Cardiac septum (tissue), 1 donor: ENCODE data around the gene DOCK11. TPM values are rescaled to one million over a fixed set of nuclear protein-coding genes. Genes with fewer than 3 reads are reported as not detected.

Experiments
- DNase-seq: peaks from one replicate; pipeline ENCODE4 v3.0.0-alpha.2; 2020; ENCODE audit warnings: low spot score
- intact Hi-C: fragments of 100-400 bp; cut with DNase I; formaldehyde crosslinking; loops from one replicate; pipeline ENCODE4 v1.14.0; 2022
- total RNA-seq: library from RNA; stranded (reverse); fragmentation: NEBNext Ultra II Directional; extraction: Animal tissue kit (Norgen Biotek cat#: 25700); gene quantifications from one replicate; pipeline ENCODE4 v1.2.1, GENCODE V29; 2021
- donor health status: DM: no; HTN: no; CAD: no.

The DOCK11 gene
- total RNA-seq, 1 donor from 2014 or later, result 3.8 TPM

GRCh38 chrX:118525174-118525730 is 29.6 kb downstream of the DOCK11 start:
- intact Hi-C loops, result no loop called here
- DNase-seq, result no peak

DNA sequence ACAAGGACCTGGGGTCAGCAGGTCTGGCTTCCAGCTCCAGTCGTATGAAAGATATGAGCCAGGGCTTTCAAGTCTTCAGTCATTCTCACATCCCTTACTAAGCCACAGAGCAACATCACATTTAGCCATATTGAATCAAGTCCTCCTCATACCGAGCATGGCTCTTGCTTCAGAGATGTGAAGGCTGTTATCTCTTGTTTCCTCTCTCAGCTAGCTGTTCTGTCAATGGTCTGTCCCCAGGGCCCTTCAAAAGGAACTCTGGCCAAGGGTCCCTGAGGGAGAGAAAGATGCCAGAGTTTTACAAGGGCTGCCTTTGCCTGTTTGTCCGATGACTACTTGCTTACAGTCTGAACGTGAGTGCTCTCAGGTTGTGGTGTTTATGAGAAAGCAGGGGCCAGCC is 30.5 kb downstream of the DOCK11 start:
- intact Hi-C loops, result no loop called here
- no peak for DNase-seq

DNA sequence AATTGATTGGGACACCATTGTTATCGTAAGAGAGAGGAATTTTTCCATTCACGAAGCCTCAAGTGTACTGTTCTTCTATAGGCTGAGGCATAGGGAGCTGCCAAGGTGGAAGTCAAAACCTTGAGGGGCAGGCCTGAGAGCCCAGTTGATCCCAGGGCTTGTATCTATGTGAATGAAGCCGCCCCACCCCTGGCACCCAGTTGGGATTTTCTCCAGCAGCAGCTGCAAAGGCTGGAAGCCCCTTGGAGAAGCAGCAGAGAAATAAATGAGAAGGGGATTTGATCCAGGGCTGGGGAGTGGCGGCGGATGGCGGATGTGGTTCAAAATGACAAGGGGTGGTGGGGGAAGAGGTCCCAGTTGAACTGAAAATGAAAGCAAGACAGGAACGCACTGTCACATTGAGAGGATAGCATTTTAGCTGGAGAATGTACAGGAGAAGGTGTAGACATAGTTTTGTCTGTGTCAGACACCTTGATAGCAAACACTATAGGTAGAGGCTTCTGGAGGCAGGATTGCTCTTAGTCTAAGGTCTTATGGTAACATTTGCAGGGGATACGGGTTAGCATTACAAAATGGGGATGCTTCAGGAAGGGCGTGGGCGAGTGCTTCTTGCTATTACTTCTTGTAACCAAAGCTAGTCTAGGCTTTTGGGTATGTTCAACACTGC is 32.6 kb downstream of the DOCK11 start:
- intact Hi-C loops, result no loop called here
- no peak for DNase-seq

GRCh38 chrX:118530219-118530911 is 34.8 kb downstream of the DOCK11 start:
- no peak for DNase-seq
- intact Hi-C loops, result no loop called here

GRCh38 chrX:118534716-118535493 is 39.3 kb downstream of the DOCK11 start:
- intact Hi-C loops, result no loop called here
- no peak for DNase-seq

GRCh38 chrX:118536204-118536603 is 40.6 kb downstream of the DOCK11 start:
- intact Hi-C loops, result no loop called here
- DNase-seq, result no peak

DNA sequence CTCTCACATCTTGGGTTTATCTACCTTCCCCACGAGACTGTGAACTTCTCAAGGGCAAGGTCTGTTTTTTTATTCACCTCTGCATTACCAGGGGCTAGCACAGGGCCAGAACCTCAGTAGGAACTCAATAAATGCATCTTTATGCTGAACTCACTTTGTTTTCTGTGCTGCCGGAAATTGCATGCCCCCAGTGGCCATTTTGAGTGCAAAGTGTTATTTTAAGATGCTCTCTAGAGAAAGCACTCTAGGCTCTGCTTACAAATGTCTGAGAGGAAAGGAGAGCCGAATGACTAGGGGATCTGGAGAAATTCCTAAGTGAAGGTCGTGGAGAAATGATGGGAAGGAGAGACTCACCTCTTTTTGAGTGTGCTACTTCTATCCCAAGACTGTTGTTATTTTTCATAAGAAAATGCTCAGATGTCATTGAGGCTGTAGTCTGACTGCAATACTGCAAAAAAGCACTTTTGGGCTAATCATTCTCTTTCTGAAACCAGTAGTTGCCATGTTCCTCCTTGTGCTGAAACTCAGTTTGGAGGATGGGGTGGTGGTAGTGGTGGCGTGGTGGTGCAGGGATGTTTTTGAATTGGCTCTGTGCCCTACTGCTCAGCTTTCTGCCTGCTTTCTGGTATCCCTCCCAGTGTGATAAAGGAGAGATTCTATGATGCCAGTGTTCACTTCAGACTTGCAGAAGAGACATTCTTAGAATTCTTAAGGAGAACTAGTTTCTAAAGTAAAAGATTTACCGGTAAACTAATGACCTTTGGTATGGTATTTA is 41.3 kb downstream of the DOCK11 start:
- no peak for DNase-seq
- intact Hi-C loops, result no loop called here

- no peak for DNase-seq
- intact Hi-C loops, result no loop called here
These were observed 42.8 kb downstream of the DOCK11 start for GRCh38 chrX:118538386-118538785.

DNA sequence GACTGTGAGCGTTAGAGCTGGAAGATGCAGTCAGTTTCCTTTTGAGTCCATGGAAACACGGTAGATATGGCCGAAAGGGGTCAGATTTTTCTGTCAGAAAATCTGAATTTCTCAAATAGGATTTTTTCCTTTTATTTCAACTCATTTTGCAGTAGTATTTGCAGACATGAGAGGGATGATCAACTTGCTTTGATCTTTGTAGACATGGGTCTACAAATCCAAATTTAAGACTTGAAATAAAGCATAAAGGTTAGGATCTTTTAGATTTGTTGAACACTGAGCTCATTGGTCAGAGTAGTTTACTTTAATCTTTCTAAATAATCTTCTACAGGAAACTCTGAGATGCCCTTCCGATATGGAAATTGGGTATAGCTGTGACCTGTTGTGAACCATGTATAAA is 44.7 kb downstream of the DOCK11 start:
- intact Hi-C loops, result no loop called here

GRCh38 chrX:118541482-118541881 is 45.9 kb downstream of the DOCK11 start:
- DNase-seq, result no peak
- intact Hi-C loops, result no loop called here

More for the DNA sequence above, 44.7 kb downstream of the DOCK11 start:
- no peak for DNase-seq

DNA sequence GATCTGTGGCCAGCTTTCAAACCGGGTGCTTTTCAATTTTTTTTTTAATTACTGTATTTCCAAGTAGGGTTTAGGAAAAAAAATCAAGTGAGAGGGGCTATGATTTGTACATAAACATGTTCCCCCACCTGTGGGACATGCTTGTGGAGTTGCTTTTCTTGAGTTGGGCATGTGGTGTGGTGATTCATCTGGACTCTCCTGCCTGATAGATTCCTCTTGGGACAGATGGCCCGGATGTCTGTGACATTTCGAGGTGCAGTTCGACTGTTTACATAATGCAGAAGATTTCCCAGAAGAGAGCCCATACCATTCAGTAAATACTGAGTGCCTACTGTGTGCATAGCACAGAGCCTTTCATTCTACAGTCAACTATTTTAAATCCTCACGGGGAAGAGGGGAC is 49.9 kb downstream of the DOCK11 start:
- intact Hi-C loops, result no loop called here
- DNase-seq, result no peak

- intact Hi-C loops, result no loop called here
- no peak for DNase-seq
These were observed 53.2 kb downstream of the DOCK11 start for GRCh38 chrX:118548841-118549240.

DNA sequence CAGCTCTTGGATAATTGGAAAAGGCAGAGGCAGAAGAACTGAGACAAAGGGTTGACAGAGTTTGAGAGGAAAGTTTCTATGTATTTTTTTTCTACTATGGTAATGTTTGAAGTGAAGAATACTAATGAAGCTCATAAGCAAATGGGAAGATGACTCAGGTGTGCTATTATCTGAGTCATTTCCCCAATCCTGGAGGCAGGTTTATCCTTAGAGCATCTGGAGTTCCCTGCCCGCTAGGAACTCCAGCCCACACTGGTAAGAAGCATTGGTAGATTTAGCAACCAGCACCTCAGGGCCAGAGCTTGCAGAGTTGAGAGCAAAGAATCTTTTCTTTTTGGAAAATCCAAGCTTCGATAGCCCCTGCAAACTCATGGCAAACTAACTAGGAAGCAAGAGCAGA is 55.2 kb downstream of the DOCK11 start:
- DNase-seq, result no peak
- intact Hi-C loops, result no loop called here

GRCh38 chrX:118551426-118551825 is 55.8 kb downstream of the DOCK11 start:
- intact Hi-C loops, result no loop called here
- no peak for DNase-seq

DNA sequence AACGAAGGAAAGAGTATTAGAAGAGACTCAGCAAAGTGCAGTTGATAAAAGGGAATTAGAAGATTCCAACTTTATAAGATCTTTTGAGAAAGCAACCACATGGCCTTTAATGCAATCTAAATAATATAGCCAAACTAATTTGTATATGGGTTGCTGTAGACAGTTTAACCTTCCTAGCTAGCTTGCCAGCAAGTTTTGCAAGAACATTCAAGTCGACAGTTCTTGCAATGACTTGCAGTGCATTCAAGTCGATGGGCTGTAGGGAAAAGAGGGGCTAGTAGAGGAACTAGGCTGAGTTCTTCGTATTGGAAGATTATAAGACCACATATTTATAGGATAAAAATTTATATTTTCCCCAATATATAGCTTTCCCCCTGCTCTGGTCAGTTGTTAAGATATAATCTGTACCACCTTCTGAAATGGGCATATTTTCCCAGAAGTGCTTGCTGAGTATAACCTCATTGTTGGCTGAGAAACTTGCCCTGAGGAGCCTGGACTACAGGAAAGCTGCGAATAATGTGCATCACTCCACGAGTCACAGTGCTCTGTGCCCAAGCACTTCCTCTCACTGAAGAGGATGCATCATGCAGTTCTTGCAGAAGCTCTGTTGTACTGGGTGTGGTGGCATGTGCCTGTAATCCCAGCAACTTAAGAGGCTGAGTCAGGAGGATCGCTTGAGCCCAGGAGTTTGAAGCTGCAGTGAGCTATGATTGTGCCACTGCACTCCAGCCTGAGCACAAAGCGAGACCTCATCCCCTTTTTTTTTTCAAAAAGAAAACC is 56.7 kb downstream of the DOCK11 start:
- DNase-seq, result no peak
- intact Hi-C loops, result no loop called here

- DNase-seq, result no peak
- intact Hi-C loops, result no loop called here
These were observed 57.6 kb downstream of the DOCK11 start for GRCh38 chrX:118553042-118553710.

- intact Hi-C loops, result no loop called here
- DNase-seq, result no peak
These were observed 58.9 kb downstream of the DOCK11 start for GRCh38 chrX:118554511-118554910.

DNA sequence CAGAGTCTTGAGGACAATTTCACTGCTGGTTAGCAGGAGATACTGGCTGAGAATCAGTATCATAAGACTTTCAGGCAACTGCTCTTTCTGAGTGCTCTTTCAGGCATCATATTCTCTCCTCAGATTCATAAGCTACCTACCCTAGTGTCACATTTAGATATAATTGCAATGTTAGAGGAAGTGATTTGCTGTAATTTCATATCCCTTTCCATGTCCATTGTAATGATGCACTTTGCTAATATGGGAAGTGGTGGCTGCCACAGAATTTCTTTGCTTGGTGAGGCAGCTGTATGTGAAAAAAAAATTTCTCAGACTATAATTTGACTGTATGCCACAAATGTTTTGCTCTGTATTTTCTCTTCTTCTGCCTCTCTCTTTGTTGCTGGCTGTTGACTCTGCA is 63.3 kb downstream of the DOCK11 start:
- intact Hi-C loops, result no loop called here

More for the DNA sequence above, 63.3 kb downstream of the DOCK11 start:
- DNase-seq, result no peak
